NK-92 (cell line): ENCODE data around the gene TMEM42.

Experiments
- DNase-seq: peaks from one replicate; lab custom pipeline; 2025; ENCODE audit not compliant: unreplicated experiment; lab: John Stamatoyannopoulos, UW

Gene TMEM42

DNA sequence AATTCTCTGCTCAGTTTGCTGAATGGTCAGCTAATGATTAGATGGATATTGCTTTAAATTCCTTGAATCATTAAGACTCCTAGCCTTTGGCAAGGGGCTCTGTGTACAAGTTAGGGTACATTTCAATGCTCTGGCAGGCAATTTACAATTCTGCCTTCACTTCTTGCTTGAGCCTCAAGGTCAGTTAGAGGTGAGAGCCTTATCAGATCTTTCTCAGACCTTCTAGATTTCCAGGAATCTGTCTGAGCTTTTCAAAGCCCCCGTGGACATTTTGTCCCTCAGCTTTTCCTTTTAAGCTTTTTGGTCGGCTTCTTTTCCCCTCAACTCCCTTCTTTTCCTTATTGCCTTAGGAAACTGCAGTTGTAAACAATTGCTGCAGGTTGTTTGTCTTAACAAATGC is 47.4 kb downstream of the TMEM42 start:
- DNase-seq = no peak

DNA sequence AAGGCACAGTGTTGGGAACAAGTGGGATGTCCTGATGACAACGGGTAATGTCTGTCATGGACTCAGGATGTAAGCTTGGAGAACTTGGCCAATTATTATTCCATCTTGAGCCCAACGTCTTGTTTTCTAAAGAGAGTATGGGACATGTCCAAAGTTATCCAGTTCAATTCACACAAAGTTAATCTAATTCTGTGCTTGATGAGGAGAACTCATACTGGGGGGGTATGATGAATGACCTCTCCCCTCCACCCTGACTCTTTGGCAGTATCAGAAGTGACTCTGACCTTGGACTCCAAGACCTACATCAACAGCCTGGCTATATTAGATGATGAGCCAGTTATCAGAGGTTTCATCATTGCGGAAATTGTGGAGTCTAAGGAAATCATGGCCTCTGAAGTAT is 49.0 kb downstream of the TMEM42 start:
- no peak for DNase-seq

DNA sequence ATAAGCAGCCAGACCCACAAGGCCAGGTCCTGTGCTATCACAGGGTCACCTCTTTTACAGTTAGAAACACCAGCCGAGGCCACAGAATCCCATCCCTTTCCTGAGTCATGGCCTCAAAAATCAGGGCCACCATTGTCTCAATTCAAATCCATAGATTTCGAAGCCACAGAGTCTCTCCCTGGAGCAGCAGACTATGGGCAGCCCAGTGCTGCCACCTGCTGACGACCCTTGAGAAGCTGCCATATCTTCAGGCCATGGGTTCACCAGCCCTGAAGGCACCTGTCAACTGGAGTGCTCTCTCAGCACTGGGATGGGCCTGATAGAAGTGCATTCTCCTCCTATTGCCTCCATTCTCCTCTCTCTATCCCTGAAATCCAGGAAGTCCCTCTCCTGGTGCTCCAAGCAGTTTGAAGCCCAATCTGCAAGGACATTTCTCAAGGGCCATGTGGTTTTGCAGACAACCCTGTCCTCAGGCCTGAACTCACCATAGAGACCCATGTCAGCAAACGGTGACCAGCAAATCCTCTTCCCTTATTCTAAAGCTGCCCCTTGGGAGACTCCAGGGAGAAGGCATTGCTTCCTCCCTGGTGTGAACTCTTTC is 52.3 kb downstream of the TMEM42 start:
- DNase-seq = no peak

DNA sequence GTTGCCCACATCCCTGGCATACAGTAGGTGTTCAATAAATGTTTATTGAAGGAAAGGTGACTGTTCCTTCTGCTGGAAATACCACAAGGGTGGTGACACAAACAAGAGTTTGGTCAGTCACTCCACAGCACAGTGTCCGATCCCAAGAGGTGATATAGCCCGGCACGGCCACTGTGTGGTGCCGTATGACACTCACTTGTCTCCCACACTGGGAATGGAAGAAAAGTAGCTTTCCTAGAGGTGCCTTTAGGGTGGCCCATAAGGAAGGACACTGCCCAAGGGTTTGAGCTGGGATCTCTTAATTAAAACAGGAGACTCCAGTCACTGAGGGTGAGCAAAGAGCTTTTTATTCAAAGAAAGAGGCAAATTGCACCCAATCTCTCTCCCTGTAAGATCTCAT is 53.2 kb downstream of the TMEM42 start:
- no peak for DNase-seq
